ENCODE measurements around the gene MEX3D.
"Not testable (repeated sequence)": the region's sequence is repeated elsewhere in the genome, so short reads cannot be mapped to it uniquely, and the experiment has no call there.

Gene MEX3D

DNA sequence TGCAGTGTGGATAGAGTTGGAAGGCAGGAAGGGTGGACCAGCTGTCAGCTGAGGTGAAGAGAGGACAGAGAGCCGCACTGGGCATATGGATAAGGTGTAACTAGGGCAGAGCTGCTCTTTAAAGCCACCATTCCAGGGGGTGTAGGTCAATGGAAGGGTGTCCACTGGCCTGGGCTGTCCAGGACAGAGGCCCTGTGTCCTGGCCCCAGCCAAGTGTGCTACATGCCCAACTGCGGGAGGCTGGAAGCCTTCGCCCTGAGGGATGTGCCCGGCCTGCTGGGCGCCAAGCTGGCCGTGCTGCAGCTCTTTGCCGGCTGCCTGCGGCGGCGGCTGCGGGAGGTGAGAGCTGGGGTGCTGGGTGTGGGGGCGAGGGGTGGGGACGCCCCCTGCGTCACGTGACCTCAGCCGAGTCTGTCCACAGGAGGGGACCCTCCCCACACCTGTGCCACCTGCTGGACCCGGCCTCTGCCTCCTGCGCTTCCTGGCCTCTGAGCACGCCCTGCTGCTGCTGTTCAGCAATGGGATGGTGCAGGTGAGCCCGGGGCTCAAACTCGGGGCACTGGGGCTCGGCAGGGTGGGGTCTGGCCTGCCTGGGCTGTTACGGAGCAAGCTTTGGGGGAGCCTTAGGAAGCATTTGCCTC lies 34.5 kb downstream of the MEX3D start:
- no peak for DNase-seq

DNA sequence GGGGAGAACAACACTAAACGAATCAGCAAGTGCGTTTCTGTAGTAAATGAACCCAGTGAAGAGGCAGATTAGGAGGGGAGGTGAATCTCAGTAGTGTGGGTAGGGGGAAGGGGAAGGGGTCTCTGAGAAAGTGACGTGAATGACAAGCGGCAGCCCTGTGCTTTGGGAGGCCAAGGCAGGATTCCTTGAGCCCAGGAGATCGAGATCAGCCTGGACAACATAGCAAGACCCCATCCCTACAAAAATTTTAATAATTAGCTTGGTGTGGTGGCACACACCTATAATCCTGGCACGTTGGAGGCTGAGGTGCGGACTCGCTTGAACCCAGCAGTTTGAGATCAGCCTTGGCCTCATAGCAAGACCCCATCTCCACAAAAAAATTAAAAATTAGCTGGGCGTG lies 36.1 kb downstream of the MEX3D start:
- DNase-seq, result no peak

DNA sequence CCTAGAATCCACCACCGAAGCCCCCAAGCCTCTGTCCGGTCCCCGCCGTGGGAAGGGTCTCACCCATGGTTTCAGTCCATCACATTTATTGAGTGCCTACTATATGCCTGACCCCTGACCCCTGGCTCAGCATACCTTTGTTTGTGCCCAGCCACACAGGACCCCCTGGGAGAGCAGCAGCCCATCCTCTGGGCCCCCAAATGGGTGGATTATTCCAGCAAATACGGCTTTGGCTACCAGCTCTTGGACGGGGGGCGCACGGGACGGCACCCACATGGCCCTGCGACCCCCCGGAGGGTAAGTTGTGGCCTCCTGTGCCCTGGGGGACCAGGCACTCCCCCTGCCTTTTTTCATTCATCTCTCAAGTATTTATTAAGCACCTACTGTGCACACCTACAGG lies 36.5 kb downstream of the MEX3D start:
- no peak for DNase-seq

DNA sequence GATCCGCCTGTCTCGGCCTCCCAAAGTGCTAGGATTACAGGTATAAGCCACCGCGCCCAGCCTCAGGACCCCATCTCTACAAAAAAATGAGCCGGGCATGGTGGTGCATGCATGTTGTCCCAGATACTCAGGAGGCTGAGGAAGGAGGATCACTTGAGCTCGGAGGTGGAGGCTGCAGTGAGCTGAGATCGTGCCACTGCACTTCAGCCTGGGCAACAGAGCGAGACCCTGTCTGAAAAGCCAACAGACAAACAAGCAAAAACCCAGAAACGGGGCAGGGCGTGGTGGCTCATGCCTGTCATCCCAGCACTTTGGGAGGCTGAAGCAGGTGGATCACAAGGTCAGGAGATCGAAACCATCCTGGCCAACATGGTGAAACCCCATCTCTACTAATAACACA lies 37.3 kb downstream of the MEX3D start:
- not testable (repeated sequence) for DNase-seq

DNA sequence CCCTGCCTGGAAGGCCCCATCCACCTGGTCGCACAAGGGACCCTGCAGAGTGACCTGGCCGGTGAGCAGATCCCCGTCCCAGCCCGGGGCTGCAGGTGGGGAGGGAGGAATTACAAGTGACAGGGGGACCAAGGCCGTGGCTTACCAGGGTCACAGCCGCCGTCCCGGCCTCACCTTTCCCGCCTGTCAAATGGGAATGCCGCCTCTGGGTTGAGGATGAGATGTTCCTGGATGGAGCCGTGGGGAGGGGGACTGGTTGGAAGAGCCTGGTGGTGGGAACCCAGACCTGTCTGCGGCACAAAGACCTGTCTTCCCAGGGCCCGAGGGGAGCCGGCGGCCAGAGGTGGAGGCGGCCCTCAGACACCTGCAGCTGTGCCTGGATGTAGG lies 38.7 kb downstream of the MEX3D start:
- DNase-seq, result no peak

DNA sequence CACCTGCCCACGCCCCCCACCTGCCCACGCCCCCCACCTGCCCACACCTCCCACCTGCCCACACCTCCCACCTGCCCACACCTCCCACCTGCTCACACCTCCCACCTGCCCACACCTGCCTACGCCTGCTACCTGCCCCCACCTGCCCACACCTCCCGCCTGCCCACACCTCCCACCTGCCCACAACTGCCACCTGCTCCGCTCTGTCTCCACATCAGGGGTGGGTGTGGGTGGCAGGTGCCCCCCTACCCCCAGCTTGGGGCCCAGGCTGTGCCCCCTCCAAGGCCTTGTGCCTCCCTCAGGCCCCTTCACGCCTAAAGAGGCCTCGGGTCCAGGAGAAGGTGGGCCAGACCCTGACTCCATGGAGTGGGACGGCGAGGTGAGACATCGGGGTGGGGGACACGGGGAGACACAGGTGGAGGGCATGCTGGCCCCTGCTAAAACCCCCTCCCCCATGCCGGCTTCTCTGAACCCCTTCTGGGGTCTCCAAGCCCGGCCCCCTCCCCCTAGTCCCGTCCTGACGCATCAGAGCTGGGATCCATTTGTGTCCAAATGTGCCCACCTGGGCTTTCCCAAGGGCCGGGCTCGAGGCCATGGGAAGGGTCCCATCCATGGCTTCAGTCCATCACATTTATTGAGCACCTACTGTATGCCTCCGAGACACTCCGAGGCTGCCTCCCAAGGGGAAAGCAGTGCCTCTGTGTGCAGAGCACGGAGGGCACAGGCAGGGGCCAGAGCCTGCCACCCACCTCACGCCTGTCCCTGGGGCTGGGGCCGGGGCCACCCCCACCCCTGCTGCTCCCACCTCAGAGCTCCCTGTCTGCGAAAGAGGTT lies 39.3 kb downstream of the MEX3D start:
- no peak for DNase-seq

DNA sequence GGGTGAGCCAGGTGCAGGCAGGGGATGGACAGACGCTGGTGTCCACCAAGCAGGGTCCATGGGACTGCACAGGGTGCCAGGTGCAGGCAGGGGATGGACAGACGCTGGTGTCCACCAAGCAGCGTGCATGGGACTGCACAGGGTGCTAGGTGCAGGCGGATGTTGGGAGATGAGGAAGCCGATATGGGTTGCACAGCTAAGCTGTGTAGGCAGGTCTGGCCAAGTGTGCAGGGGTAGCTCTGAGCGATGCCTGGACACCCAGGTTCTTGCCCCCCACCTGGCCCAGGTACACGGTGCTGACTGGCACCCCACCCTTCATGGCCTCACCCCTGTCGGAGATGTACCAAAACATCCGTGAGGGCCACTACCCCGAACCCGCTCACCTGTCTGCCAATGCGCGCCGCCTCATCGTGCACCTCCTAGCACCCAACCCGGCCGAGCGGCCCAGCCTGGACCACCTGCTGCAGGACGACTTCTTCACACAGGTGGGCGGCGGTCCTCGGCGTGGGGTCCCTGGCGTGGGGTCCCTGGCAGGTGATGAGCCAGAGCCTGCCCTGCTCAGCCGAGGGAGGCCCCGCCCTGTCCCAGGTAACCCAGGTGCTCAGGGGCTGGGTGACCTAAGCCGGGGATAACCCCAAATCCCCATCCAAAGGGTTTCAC lies 40.3 kb downstream of the MEX3D start:
- no peak for DNase-seq

DNA sequence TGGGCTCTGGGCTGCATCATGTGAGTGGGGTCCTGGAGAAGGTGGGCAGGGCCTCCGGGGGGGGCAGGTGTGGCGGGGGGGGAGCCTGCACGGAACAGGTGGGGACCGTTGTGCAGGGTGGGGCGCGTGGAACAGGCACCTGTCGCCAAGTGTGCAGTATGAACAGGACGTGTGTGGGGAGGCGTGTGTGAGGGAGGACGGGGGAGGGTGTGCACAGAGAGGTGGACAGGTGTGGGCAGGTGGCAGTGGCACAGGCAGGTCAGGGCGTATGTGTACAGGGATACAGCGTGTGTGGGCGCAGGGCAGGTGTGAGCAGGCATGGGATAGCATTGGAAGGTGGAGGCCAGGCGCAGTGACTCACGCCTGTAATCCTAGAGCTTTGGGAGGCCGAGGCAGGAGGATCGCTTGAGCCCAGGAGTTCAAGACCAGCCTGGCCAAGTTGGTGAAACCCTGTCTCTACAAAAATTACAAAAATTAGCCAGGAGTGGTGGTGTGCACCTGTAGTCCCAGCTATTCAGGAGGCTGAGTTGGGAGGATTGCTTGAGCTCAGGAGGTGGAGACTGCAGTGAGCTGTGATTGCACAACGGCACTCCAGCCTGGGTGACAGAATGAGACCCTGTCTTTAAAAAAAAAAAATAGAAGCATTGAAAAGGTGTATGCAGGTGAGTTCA lies 41.0 kb downstream of the MEX3D start:
- no peak for DNase-seq

DNA sequence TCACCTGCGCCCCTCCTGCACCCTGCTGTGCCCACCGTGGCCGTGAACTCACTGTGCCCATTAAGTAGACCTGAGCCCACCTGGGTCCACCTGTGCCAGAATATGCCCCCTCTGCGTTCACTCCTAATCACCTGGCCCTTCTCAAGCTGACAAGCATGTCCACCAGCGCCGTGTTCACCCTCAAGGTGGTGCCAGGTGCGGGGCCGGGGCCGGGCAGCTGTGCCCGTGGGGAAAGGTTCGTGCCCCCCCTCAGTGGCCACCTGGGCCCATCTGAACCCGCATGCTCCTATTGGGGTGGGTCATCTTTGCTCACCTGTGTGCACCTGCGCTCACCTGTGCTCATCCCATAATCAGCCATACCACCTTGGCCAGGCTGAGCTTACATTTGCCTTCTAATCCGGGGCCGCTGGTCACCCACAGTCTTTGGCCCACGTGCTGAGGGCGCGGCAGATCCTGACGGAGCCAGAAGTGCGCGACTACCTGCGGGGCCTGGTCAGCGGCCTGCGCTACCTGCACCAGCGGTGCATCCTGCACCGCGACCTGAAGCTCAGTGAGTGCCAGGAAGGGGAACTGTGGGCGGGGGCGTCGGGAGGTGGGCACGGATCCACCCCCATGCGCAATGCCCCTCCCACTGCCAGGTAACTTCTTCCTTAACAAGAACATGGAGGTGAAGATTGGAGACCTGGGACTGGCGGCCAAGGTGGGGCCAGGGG lies 41.9 kb downstream of the MEX3D start:
- no peak for DNase-seq

DNA sequence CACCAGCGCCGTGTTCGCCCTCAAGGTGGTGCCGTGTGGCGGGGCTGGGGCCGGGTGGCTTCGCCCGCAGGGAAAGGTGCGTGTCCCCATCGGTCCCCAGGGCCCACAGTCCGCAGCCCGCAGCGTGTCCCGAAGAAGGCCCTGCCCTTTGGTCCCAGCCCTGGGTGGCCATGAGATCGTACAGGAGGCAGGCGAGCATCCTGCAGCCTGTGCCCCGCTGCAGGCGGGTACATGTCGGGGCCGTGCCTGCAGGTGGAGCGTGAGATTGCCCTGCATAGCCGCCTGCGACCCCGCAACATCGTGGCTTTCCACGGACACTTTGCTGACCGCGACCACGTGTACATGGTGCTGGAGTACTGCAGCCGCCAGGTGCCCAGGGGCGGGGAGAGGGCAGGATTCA lies 42.8 kb downstream of the MEX3D start:
- DNase-seq, result no peak

DNA sequence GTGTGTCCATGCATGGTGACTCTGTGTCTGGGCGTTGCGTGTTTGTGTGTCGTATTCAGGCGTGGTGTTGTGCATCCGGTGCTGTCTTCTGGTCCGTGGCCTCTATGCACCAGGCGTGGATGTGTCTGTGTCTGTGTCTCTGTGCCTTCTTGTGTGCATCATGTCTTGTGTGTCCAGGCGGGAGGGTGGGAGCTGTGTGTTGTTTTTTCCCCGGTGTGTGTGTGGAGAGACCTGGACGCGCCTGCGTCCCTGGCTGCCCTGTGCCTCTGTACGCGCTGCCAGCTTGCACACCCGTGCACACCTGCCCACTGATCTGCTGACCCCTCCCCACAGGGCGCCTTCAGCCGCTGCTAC lies 43.2 kb downstream of the MEX3D start:
- DNase-seq, result no peak

DNA sequence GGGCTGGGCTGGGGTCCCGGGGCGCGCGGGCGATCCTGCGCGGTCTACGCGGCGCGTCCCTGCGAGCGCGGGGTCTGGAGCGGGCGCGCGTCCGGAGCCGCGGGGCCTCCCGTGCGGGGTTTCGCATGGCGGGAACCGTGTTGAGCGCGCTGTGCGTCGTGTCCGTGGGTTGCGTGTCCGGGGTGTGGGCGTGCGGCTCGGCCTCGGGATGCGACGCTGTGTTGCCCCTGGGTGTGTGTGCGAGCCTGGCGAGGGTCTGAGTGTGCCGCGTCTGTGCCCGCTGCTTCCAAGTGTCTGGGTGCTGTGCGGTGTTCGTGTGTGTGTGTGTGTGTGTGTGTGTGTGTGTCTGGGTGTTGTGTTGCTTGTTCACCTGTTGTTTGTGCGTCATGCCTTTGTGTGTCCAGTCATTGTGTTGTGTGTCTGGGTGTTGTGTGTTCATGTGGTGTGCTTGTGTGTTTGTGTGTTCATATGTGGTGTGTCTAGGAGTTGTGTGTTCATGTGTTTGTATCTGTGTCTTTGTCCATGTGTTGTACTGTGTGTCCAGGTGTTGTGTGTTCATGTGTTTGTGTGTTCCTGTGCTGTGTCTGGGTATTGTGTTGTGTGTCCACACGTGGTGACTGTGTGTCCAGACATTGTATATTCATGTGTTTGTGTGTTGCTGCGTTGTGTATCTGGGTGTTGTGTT lies 43.7 kb downstream of the MEX3D start:
- no peak for DNase-seq

DNA sequence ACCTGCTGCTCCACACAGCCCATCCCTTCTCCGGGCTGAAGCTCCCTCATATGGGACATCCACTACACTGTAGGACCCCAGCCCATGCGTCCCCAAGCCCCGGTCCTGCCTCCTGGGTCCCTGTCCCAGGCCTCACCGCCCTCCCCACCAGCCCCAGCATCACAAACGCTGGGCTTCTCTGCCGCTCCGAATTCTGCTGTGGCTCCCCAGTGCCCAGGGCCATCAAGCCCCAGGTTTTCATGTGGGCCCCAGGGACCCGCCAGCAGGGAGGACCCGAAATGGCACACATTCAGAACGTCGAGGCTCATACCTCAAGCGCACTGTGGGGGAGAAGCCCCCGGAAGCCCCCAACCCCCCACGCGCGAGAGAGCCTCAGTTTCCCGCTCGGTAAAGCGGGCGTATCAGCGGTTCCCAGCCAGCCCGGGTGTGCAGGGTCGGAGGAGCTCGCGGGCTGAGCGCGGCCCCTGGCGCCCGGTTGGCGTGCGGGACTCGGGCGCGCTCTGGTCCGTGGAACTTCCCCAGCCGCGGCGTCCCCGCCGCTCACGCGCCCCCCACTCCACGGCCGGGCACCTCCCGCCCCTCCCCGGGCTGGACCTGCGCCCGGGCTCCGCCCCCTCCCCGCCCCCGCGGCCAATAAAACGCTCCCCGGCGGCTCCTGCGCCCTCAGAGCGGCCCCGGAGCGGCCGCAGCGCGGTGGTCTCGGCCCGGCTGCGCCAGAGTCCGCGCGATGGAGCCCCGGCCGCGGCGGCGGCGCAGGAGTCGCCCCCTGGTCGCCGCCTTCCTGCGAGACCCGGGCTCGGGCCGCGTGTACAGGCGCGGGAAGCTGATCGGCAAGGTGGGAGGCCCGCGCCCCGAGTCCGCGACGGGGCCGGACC lies 44.5 kb downstream of the MEX3D start, which contains the start of gene PLK5:
Gene PLK5, plus strand, starts transcription at position 666 of the 875 bp plus-strand sequence. CDS start 2,920 bp downstream, outside the sequence.
- no peak for DNase-seq

DNA sequence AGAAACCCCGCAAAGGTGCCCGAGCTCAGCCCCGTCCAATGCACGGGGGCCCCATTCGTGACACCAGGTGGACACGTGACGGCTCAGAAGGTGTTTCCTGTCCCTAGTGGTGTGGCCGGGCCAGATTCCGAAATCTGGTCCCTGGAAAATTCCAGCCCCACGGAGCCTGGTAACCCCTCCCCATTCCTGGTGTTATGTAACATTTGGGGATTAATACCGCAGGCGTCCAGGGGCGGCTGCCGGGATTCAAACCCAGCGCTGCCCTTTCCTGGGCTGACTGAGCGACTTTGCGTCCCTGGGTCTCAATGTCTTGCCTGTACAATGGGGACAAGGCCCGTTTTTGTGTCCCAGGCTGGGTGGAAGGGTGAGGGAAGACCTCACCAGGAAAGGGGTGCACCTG lies 45.3 kb downstream of the MEX3D start:
- no peak for DNase-seq

DNA sequence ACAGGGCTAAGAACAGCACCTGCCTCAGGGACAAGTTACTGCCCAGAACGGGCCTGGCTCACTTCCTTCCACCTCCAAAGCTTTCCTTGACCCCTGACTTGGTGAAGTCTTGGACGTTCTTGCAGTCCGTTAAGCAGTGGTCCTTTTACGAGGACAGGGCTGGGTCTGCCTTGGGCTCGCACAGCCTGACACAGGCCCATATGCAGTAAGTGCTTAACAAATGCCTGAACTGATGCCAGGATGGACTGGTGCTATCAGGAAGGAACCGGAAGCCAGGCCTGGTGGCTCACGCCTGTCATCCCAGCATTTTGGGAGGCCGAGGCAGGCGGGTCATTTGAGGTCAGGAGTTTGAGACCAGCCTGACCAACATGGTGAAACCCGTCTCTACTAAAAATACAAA lies 46.1 kb downstream of the MEX3D start:
- DNase-seq, result no peak

DNA sequence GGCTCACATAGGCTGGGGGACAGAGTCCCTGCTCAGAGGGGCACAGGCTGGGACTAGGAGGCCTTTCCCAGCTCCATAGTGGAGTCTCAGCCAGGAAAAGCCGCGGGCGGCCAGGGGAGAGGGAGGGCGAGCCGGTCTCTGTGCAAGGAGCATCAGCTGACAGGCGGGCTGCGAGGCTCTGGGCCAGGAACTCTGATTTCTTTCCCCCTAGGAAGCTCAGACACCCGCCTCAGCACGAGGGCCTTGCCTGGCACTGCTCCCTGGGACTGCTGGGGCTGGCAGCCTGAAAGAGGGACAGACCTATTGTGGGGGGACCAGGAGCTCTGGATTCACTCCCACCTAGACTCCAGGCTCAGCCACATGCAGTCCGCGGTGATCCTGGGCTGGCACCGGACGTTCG lies 46.5 kb downstream of the MEX3D start:
- no peak for DNase-seq

DNA sequence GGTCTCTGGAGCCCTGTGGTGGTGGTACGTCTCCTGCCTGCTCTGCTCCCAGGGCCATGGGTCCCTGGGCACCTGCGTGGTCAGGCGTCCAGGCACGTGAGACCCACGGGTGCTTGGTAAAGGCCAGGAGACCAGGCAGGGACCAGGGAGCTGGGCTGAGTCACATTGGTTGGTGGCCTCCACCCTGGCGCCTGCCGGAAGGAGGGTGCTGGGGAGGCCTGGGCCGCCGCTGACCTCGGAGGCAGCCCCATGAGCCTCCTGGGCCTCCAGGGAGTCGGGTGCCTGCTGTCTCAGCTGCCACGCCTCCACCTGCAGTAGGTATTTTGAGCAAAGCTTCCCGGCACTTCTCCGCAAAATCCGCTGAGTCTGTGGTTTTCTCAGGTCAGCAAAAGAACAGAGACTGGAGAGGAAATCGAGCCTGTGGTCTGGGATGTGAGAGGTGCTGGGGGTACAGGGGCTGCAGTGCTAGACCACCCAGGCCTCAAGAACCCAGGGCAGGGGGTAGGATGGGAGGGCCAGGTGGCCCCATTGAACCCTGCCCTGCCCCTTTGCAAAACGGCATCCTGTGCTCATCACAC lies 47.8 kb downstream of the MEX3D start:
- no peak for DNase-seq

DNA sequence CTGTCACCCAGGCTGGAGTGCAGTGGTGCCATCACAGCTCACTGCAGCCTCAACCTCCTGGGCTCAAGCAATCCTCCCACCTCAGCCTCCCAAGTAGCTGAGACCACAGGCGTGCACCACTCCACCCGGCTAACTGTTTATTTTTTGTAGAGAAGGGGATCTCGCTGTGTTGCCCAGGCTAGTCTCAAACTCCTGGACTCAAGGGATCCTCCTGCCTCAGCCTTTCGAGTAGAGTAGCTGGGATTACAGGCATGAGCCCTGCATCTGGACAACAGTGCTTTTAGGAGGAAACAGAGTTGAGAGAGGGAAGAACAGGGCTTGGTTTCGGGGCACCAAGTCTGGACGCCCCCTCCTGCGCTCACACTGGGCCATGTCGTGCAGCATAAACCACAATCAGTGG lies 48.3 kb downstream of the MEX3D start:
- not testable (repeated sequence) for DNase-seq

DNA sequence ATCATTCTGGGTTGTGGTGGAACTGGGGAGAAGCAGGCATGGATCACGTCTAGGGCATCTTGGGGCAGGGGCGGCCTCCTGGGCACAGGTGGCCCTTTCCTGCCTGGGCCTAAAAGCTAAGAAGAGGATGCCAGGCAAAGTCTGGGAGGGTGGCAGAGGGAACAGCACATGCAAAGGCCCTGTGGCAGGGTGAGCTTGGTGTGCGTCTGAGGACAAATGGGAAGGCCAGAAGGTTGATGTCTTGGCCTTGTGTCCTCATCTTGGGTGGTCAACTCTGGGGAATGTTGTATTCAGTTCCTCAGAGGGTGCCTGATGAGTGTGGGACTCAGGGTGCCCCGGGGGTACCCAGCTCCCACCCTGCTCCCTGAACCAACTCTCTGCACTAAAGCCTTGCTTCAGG lies 49.7 kb downstream of the MEX3D start:
- DNase-seq, result no peak

DNA sequence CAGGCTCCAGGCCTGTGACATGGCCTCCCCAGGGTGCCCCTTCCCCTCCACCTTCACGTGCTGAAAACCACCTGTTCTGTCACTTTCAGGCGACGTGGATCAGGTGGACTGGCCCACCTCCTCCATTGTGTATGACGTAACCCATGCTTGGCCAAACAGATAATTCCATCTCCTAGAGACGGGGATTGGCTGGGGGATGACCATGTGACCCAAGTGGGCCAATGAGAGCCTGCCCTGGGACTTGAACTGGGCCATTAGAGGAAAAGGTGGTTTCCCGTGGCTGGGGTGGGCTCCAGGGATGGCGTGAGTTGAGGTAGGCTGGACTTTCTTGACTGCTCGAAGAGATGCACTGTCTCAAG lies 51.8 kb downstream of the MEX3D start:
- DNase-seq, result no peak
